DMS79 treated with DMSO at 0.1 percent for 48 hours (cell line): ENCODE data around the gene SLC51B.
"Not testable (repeated sequence)": the region's sequence is repeated elsewhere in the genome, so short reads cannot be mapped to it uniquely, and the experiment has no call there.

ENCODE experiments used
- DNase-seq: peaks from one replicate; lab custom pipeline; 2025; lab: John Stamatoyannopoulos, UW

Gene SLC51B

DNA sequence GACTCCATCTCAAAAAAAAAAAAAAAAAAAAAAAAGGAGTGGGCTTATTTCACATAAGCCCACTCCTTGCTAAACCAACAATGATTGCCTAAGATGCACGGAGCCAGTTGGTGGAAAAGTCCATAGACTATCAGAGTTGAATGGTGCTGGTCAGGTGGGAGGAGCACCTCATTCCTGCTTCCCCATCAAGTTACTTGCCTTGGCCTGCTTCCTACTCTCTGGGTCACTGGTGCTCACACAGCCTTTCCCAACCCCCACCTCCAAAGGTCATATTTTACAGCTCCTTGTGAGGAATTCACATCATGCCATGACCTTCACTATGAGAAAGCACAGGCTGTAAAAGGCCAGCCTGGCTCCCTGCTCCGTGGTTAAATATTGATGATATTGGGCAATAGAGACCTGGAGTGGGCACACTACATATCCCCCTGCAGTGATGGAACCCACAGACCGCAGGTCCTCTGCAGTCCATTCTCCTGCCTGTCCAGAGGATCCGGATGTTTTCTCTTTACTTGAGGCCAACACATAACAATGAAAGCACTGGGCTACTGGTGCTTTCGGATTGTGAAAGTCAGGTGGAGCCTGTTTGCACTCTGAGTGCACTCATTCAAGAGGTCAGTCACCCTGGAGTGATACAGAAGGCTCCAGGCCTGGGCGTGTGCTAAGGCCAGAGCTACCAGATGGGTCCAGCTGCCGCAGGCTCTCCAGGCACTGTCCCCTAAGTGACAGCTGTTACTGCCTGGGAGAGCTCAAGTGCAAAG is at the start of gene SLC51B:
Gene SLC51B, plus strand, starts transcription at position 664 of the 758 bp plus-strand sequence. CDS start 4,618 bp downstream, outside the sequence.
- DNase-seq = no peak

GRCh38 chr15:64997066-64997465 is 48.1 kb upstream of the SLC51B start:
- no peak for DNase-seq

DNA sequence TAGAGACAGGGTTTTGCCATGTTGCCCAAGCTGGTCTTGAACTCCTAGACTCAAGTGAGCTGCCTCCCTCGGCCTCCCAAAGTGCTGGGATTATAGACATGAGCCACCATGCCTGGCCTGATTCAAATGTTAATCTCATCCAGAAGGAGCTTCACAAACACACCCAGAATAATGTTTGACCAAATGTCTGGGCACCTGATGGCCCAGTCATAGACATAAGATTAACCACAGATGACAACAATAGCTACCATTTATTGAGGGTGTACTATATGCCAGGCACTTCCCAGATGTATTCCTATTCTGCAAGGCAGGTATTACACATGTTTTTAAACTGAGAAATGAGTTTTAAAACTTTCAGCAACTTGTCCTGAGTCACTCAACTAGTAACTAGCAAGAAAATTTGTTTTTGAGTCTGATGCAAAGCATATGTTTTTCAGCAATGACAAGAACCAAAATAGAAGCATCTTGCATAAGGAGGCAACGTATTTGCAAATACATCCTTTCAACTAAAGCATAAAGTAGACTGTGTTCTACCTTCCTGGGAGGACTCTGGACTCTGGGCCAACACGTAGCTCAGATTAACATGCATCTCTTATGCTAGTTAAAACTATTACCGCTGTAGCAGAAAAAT is 47.3 kb upstream of the SLC51B start:
- DNase-seq = no peak

DNA sequence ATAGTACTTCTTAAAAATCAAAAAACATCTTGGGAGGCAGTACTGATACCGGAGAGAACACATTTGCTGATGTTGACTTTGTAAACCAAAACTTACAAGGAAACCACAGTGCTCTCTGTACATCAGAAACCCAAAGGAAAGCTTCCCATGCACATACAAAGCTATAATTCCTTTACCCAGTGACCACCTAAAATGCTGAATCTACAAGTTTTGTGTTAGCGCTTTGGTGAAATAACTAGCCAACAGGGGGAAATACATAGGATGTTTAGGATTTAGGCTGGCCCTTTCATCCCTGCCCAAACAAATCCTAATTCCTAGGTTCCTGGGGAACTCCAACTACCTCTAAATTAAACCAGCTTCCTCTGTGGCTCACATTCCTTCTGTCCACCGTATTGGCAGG is 40.2 kb upstream of the SLC51B start:
- DNase-seq = no peak

DNA sequence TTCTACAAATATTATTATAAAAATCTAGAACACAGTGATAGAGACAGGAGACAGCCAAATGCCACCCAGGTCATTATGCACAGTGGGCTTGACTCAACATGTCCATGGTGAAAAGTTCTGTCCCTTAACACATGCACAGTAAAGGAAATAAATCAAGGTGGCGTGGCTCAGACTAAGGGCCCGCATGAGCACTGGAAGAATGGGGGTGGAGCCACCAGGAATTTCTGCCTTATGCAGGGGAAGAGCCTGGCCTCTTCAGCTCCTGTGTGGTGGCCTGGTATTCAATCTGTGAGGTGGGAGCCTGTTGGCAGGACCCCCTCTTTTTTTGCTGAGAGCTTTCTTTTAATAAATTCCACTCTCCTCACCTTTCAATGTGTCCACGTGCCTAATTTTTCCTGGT is 38.3 kb upstream of the SLC51B start:
- no peak for DNase-seq

GRCh38 chr15:65008983-65009382 is 36.2 kb upstream of the SLC51B start:
- no peak for DNase-seq

- DNase-seq = not testable (repeated sequence)
Observed at GRCh38 chr15:65011198-65011597, 34.0 kb upstream of the SLC51B start.

- DNase-seq = no peak
Observed at GRCh38 chr15:65020419-65020818, 24.8 kb upstream of the SLC51B start.

DNA sequence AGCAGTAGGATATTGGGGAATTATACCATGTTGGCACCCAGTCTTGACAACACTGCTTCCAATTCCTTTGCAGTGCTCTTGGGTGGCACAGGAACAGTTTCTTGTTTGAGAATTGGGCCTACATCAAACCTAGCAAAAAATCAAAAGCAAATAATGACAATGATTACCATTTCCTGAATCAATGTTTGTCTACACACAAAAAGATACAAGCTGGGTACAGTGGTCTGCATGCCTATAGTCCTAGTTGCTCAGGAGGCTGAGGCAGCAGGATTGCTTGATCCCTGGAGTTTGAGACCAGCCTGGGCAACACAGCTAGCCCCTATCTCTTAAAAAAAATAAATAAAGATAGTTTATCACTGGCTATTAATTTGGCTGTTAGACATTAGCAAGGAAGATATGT is 23.7 kb upstream of the SLC51B start:
- DNase-seq = no peak

- no peak for DNase-seq
Observed at GRCh38 chr15:65026756-65027155, 18.4 kb upstream of the SLC51B start.

GRCh38 chr15:65027593-65027992 is 17.6 kb upstream of the SLC51B start:
- no peak for DNase-seq

GRCh38 chr15:65028338-65028737 is 16.8 kb upstream of the SLC51B start:
- no peak for DNase-seq

GRCh38 chr15:65028921-65029735 is 16.1 kb upstream of the SLC51B start, which contains the start of gene MTFMT:
MTFMT (minus strand) TSS chr15:65029639; CDS start chr15:65029613, 26 bp downstream.
- DNase-seq = peak; percentile 43

DNA sequence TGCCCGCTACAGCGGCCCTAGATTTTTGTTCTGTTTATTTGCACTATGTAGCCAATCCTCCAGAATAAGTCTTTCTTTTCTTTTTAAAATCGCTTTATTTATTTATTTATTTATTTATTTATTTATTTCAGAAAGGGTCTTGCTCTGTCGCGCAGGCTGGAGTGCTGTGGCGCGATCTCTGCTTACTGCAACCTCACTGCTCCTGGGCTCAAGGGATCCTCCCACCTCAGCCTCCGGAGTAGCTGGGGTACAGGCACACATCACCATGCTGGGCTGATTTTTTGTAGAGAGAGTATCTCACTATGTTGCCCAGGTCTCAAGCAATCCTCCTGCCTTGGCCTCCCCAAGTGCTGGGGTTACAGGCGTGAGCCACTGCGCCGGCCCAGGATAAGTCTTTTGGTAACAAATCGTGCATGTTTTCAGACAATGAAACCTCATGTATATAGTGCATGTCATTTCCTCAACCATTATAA is 15.4 kb upstream of the SLC51B start:
- DNase-seq = no peak

- DNase-seq = no peak
Observed at GRCh38 chr15:65032801-65033537, 12.2 kb upstream of the SLC51B start.

DNA sequence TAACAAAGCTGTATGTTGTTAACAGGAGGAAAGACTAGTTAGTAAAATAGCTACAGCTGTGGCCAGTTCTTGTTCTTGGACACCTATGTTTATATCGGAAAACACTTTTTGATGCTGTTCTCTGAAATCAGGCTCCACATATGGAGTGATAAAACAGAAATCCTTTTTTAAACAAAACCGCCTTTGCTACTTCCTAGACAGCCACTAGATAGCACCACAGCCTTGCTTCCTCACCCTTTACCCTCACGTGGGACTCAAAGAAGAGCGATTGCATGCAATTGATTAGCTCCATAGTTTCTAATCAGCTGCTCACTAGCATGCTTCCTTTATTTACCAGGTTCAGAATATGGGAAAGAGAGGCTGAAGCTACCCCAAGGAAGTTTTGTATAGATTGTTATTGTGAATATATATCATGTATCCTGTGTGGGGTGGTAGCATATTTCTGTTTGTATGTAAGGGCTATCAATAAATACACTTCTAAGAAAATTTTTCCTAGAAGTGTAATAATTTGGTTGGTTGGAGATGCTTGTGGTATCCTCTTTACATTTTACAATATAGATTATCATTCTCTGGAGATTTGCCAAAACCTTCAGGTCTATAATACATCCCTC is 11.4 kb upstream of the SLC51B start:
- no peak for DNase-seq

DNA sequence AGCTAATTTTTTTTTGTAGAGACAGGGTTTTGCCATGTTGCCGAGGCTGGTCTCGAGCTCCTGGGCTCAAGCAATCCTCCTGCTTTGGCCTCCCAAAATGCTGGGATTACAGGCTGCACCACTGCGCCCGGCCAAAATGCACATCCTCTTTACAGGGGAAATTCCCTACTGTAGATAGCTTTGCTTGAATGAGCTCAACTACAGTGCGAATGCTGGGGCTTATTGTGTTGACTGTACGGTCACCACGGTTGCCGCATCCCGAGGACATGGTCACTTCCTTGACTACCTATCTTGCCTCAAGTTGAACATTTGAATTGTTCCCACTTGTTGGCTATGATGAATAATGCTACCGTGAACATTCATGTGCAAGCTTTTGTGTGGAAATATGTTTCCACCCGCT is 10.5 kb upstream of the SLC51B start:
- no peak for DNase-seq

- no peak for DNase-seq
Observed at GRCh38 chr15:65037309-65037708, 7.9 kb upstream of the SLC51B start.

DNA sequence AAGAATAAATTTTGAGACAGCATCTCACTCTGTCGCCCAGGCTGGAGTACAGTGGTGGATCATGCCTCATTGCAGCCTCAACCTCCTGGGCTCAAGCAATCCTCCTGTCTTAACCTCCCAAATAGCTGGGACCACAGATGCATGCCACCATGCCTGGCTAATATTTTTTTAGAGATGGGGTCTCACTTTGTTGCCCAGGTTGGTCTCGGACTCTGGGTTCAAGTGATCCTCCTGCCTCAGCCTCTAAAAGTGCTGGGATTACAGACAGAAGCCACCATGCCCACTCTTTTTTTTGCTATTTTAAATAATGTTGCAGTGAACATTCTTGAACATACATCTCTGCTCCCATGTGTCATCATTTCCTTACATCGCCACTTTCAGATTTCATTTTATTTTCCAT is 6.8 kb upstream of the SLC51B start:
- DNase-seq = no peak

GRCh38 chr15:65038836-65039235 is 6.4 kb upstream of the SLC51B start:
- no peak for DNase-seq

DNA sequence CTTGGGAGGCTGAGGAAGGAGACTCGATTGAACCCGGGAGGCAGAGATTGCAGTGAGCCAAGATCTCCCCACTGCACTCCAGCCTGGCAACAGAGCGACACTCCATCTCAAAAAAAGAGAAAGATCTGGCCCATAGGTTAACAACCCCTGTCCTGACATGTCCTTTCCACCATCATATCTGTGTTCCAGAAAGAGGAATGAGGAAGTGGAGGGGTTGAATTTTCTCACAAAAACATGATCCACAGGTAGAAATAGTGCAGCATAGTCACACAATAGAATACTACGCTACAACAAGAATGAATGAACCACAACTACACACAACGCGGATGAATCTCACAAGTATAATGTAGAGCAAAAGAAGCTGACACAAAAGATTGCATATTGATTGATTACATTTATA is 4.7 kb upstream of the SLC51B start:
- DNase-seq = no peak
